Activated CD8-positive, alpha-beta memory T cell treated with anti-CD3 and anti-CD28 coated beads, Interleukin-2, amount 50 U/mL, for 24 hours (primary cell): ENCODE results near the gene IFT43.
"Not testable (repeated sequence)": the region's sequence is repeated elsewhere in the genome, so short reads cannot be mapped to it uniquely, and the experiment has no call there.

Experiments
- DNase-seq: peaks from one replicate; pipeline ENCODE4 v3.0.0-alpha.2; 2020; ENCODE audit errors: extremely low read depth

IFT43 gene

GRCh38 chr14:75980856-75981255 lies 4.7 kb upstream of the IFT43 start:
- no peak for DNase-seq

GRCh38 chr14:75981426-75982265 lies 3.9 kb upstream of the IFT43 start, which contains the start of gene TGFB3:
TSS of gene TGFB3 (minus strand) at chr14:75981995. CDS start at chr14:75980893, 1,102 bp downstream.
- peak; percentile 2 for DNase-seq

- DNase-seq, result peak; percentile 40
Observed at GRCh38 chr14:75982266-75983018, 3.1 kb upstream of the IFT43 start.

- DNase-seq, result no peak
Observed at GRCh38 chr14:75983019-75983358, 2.6 kb upstream of the IFT43 start.

GRCh38 chr14:75984674-75985073 lies 889 bp upstream of the IFT43 start:
- DNase-seq, result no peak

- DNase-seq, result no peak
Observed at GRCh38 chr14:75986439-75986765, 839 bp downstream of the IFT43 start.

- no peak for DNase-seq
Observed at GRCh38 chr14:75987201-75987970, 1.8 kb downstream of the IFT43 start.

GRCh38 chr14:75989134-75989533 lies 3.6 kb downstream of the IFT43 start:
- DNase-seq, result no peak

GRCh38 chr14:75990297-75990696 lies 4.7 kb downstream of the IFT43 start:
- DNase-seq, result no peak

- no peak for DNase-seq
Observed at GRCh38 chr14:75991753-75992152, 6.2 kb downstream of the IFT43 start.

GRCh38 chr14:75993567-75994041 lies 8.0 kb downstream of the IFT43 start:
- DNase-seq, result no peak

- no peak for DNase-seq
Observed at GRCh38 chr14:75995372-75996041, 9.9 kb downstream of the IFT43 start.

GRCh38 chr14:75996488-75996887 lies 10.9 kb downstream of the IFT43 start:
- DNase-seq, result no peak

- DNase-seq, result no peak
Observed at GRCh38 chr14:75999511-76000190, 14.1 kb downstream of the IFT43 start.

- no peak for DNase-seq
Observed at GRCh38 chr14:76002383-76002782, 16.8 kb downstream of the IFT43 start.

- DNase-seq, result no peak
Observed at GRCh38 chr14:76006253-76006652, 20.7 kb downstream of the IFT43 start.

GRCh38 chr14:76007379-76007778 lies 21.8 kb downstream of the IFT43 start:
- DNase-seq, result no peak

- no peak for DNase-seq
Observed at GRCh38 chr14:76007852-76008251, 22.3 kb downstream of the IFT43 start.

GRCh38 chr14:76009627-76010026 lies 24.1 kb downstream of the IFT43 start:
- not testable (repeated sequence) for DNase-seq

- DNase-seq, result no peak
Observed at GRCh38 chr14:76011930-76012329, 26.4 kb downstream of the IFT43 start.

- no peak for DNase-seq
Observed at GRCh38 chr14:76012354-76012753, 26.8 kb downstream of the IFT43 start.
